ENCODE measurements around the gene RPS6KB1.

DNA sequence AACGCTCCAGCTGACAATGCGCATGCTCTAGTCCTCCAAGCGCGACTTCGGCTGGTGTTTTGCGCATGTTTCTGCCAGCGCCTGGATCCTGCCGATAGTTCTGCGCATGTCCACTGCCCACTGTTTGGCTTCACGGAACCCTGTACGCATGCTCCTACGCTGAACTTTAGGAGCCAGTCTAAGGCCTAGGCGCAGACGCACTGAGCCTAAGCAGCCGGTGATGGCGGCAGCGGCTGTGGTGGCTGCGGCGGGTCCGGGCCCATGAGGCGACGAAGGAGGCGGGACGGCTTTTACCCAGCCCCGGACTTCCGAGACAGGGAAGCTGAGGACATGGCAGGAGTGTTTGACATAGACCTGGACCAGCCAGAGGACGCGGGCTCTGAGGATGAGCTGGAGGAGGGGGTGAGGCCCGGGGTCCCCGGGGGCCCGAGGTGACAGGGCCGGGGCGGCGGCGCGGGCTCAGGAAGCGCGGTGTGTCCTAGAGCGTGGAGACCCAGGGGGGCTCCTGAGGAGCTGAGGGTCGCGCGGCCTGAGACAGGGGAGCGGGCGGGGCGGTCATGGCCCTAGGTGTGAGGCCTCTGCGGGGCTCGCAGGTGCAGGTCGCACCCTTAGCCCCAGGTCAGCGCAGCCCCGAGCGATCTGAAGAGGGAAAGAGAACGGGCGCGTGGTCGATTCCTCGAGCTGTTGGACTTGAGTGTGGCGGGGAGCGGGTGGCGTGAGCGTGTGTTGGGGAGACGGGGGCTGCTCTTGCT is at the start of gene RPS6KB1, which contains the start of gene TUBD1:
- TF ChIP-seq, protein P1, sequence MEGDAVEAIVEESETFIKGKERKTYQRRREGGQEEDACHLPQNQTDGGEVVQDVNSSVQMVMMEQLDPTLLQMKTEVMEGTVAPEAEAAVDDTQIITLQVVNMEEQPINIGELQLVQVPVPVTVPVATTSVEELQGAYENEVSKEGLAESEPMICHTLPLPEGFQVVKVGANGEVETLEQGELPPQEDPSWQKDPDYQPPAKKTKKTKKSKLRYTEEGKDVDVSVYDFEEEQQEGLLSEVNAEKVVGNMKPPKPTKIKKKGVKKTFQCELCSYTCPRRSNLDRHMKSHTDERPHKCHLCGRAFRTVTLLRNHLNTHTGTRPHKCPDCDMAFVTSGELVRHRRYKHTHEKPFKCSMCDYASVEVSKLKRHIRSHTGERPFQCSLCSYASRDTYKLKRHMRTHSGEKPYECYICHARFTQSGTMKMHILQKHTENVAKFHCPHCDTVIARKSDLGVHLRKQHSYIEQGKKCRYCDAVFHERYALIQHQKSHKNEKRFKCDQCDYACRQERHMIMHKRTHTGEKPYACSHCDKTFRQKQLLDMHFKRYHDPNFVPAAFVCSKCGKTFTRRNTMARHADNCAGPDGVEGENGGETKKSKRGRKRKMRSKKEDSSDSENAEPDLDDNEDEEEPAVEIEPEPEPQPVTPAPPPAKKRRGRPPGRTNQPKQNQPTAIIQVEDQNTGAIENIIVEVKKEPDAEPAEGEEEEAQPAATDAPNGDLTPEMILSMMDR (IDR thresholded peaks at IDR 0.05; ENCODE audit: poor library complexity), result no peak
- TF ChIP-seq EZH2 (IDR thresholded peaks at IDR 0.05; ENCODE audit: borderline replicate concordance), result no peak
